SK-N-SH (cell line): ENCODE results near the gene NTHL1. TPM values are rescaled to one million over a fixed set of nuclear protein-coding genes. Genes with fewer than 3 reads are reported as not detected.

Source experiments
- CTCF ChIA-PET: fragments of 300-600, 350-600 bp; formaldehyde crosslinking; extraction: SDS; loops from one replicate; lab custom pipeline; 2021; lab: Yijun Ruan, JAX
- POLR2A ChIA-PET: fragments of 350-600 bp; sonication (Branson Sonifier 250); formaldehyde crosslinking; extraction: SDS; loops from one replicate; lab custom pipeline; 2020; ENCODE audit warnings: antibody characterized with exemption, inconsistent platforms; lab: Yijun Ruan, JAX
- DNase-seq: peaks from one replicate; pipeline ENCODE4 v3.0.0; 2012
- H2AFZ ChIP-seq: fragments of 200-600 bp; sonication (generic); 2 replicates; pipeline ENCODE4 v1.8.1; 2016; ENCODE audit warnings: antibody characterized with exemption, mild to moderate bottlenecking, low read depth
- H3F3A ChIP-seq: fragments of 200-600 bp; sonication (generic); replicated peaks from 2 replicates; pipeline ENCODE3; 2016; ENCODE audit warnings: antibody characterized with exemption, mild to moderate bottlenecking; ENCODE audit not compliant: insufficient read depth
- H3K27ac ChIP-seq, 2 experiments: fragments of 200-500 bp in 1 of 2; fragments of 200-600 bp in 1 of 2; sonication (Bioruptor generic) in 1 of 2; sonication (generic), shearing (Covaris generic) in 1 of 2; 2 replicates each; pipeline versions ENCODE4 v1.5.1 to v1.6.1; 2014 to 2016; ENCODE audit warnings: low read depth in 2 of 2, inconsistent platforms in 1 of 2, low read length in 1 of 2, mild to moderate bottlenecking in 1 of 2, mixed read lengths in 1 of 2
- H3K27me3 ChIP-seq: fragments of 200-600 bp; sonication (generic), shearing (Covaris generic); 2 replicates; pipeline ENCODE4 v1.6.1; 2016; ENCODE audit warnings: mixed run types; ENCODE audit not compliant: insufficient read depth
- H3K36me3 ChIP-seq, 2 experiments: fragments of 200-500 bp in 1 of 2; fragments of 200-600 bp in 1 of 2; sonication (Bioruptor generic) in 1 of 2; sonication (generic) in 1 of 2; replicated peaks in 1 of 2; 2 replicates each; pipeline versions ENCODE3 to v1.5.1; 2014 to 2016; ENCODE audit warnings: low read length in 1 of 2, mild to moderate bottlenecking in 1 of 2; ENCODE audit not compliant: insufficient read depth in 2 of 2, control insufficient read depth in 1 of 2
- H3K4me1 ChIP-seq, 2 experiments: fragments of 200-500 bp in 1 of 2; fragments of 200-600 bp in 1 of 2; sonication (Bioruptor generic) in 1 of 2; sonication (generic), shearing (Covaris generic) in 1 of 2; 2 replicates each; pipeline versions ENCODE4 v1.5.1 to v1.6.1; 2014 to 2016; ENCODE audit warnings: low read depth in 1 of 2, low read length in 1 of 2, mixed run types in 1 of 2; ENCODE audit not compliant: insufficient read depth in 2 of 2, control insufficient read depth in 1 of 2
- H3K4me2 ChIP-seq: fragments of 200-600 bp; sonication (generic), shearing (Covaris generic); 2 replicates; pipeline ENCODE4 v1.6.1; 2017; ENCODE audit warnings: mixed run types
- H3K4me3 ChIP-seq, 2 experiments: fragments of 200-500 bp in 1 of 2; fragments of 200-600 bp in 1 of 2; sonication (Bioruptor generic) in 1 of 2; sonication (generic), shearing (Covaris generic) in 1 of 2; 2 replicates each; pipeline versions ENCODE4 v1.5.1 to v1.8.1; 2014 to 2016; ENCODE audit warnings: low read depth in 2 of 2, inconsistent platforms in 1 of 2, low read length in 1 of 2, mild to moderate bottlenecking in 1 of 2, mixed read lengths in 1 of 2, moderate library complexity in 1 of 2
- H3K79me2 ChIP-seq: fragments of 200-600 bp; sonication (generic); 2 replicates; pipeline ENCODE4 v1.8.1; 2017; ENCODE audit warnings: mild to moderate bottlenecking; ENCODE audit not compliant: insufficient read depth
- H3K9ac ChIP-seq: fragments of 200-600 bp; sonication (generic); 2 replicates; pipeline ENCODE4 v1.6.1; 2017; ENCODE audit warnings: mixed run types
- H3K9me2 ChIP-seq: fragments of 200-600 bp; sonication (generic); 2 replicates; pipeline ENCODE4 v1.6.1; 2017; ENCODE audit warnings: mixed run types
- H3K9me3 ChIP-seq: fragments of 200-600 bp; sonication (generic); 2 replicates; pipeline ENCODE4 v1.6.1; 2017; ENCODE audit warnings: mixed run types, mild to moderate bottlenecking, moderate library complexity
- H4K20me1 ChIP-seq: fragments of 200-600 bp; sonication (generic); 2 replicates; pipeline ENCODE4 v1.6.1; 2017; ENCODE audit warnings: mild to moderate bottlenecking, mixed run types; ENCODE audit not compliant: insufficient read depth
- CHD2 ChIP-seq: fragments of 150-350 bp; IDR thresholded peaks from 2 replicates; pipeline ENCODE4 v1.6.1; 2018; ENCODE audit warnings: low read length; ENCODE audit not compliant: partially characterized antibody
- FOSL2 ChIP-seq: IDR thresholded peaks from 2 replicates; pipeline ENCODE4 v1.4.0; 2012; ENCODE audit warnings: low read depth, mild to moderate bottlenecking, moderate library complexity, borderline replicate concordance
- FOXM1 ChIP-seq: IDR thresholded peaks from 2 replicates; pipeline ENCODE4 v1.4.0; 2012; ENCODE audit warnings: low read depth, mild to moderate bottlenecking
- GABPA ChIP-seq: IDR thresholded peaks from 2 replicates; pipeline ENCODE4 v1.4.0; 2012; ENCODE audit warnings: low read depth, mild to moderate bottlenecking
- GATA2 ChIP-seq: sonication (generic); formaldehyde crosslinking; IDR thresholded peaks from 2 replicates; pipeline ENCODE4 v1.5.0; 2020; ENCODE audit warnings: mild to moderate bottlenecking, missing genetic modification reagents
- JUND ChIP-seq: IDR thresholded peaks from 2 replicates; pipeline ENCODE4 v1.4.0; 2012
- MEF2A ChIP-seq: IDR thresholded peaks from 2 replicates; pipeline ENCODE4 v1.4.0; 2012; ENCODE audit warnings: low read depth, borderline replicate concordance
- MXI1 ChIP-seq: IDR thresholded peaks from 2 replicates; pipeline ENCODE4 v1.6.1; 2012; ENCODE audit warnings: mild to moderate bottlenecking, low read depth, low read length, improper control_type of control experiment
- NFIC ChIP-seq: IDR thresholded peaks from 2 replicates; pipeline ENCODE4 v1.4.0; 2012; ENCODE audit warnings: borderline replicate concordance
- RCOR1 ChIP-seq: fragments of 150-350 bp; IDR thresholded peaks from 2 replicates; pipeline ENCODE4 v1.6.1; 2017; ENCODE audit warnings: antibody characterized with exemption, low read length
- RXRA ChIP-seq: IDR thresholded peaks from 2 replicates; pipeline ENCODE4 v1.4.0; 2012; ENCODE audit warnings: low read depth, mild to moderate bottlenecking, borderline replicate concordance
- SMC3 ChIP-seq: IDR thresholded peaks from 2 replicates; pipeline ENCODE4 v1.6.1; 2012; ENCODE audit warnings: low read depth, low read length, improper control_type of control experiment
- TAF1 ChIP-seq: IDR thresholded peaks from 2 replicates; pipeline ENCODE4 v1.6.1; 2012; ENCODE audit warnings: low read depth, mild to moderate bottlenecking, low read length, moderate library complexity, borderline replicate concordance
- TCF12 ChIP-seq: IDR thresholded peaks from 2 replicates; pipeline ENCODE4 v1.4.0; 2012
- WGBS: methylation state at CpG from one replicate; pipeline ENCODE4 v1.1.6; 2017; ENCODE audit warnings: low lambda C conversion rate; 5-methylcytosine and 5-hydroxymethylcytosine counted together
- polyA plus RNA-seq, 3 experiments: library from polyadenylated mRNA; depleted of rRNA; stranded (reverse); fragments of >200 nt; gene quantifications; 2 replicates each; pipeline ENCODE4 v1.2.3, GENCODE V29; 2012
- TF ChIP-seq, protein P1 (sequence below): fragments of 200-600 bp; sonication (generic); IDR thresholded peaks from 2 replicates; pipeline ENCODE4 v1.6.1; 2017; ENCODE audit warnings: antibody characterized with exemption, mild to moderate bottlenecking, moderate library complexity
- TF ChIP-seq, protein P2 (sequence below): IDR thresholded peaks from 2 replicates; pipeline ENCODE4 v1.4.0; 2012; ENCODE audit warnings: low read depth, borderline replicate concordance
- TF ChIP-seq, protein P3 (sequence below): IDR thresholded peaks from 2 replicates; pipeline ENCODE4 v1.4.0; 2012; ENCODE audit warnings: low read depth, borderline replicate concordance
- TF ChIP-seq, protein P4 (sequence below): IDR thresholded peaks from 2 replicates; pipeline ENCODE4 v1.6.1; 2012; ENCODE audit warnings: mild to moderate bottlenecking, low read depth, low read length, moderate library complexity

NTHL1 gene
- polyA plus RNA-seq, 1 of the 3 experiments (the other 2 are of a cell fraction), result 77.3 TPM

DNA sequence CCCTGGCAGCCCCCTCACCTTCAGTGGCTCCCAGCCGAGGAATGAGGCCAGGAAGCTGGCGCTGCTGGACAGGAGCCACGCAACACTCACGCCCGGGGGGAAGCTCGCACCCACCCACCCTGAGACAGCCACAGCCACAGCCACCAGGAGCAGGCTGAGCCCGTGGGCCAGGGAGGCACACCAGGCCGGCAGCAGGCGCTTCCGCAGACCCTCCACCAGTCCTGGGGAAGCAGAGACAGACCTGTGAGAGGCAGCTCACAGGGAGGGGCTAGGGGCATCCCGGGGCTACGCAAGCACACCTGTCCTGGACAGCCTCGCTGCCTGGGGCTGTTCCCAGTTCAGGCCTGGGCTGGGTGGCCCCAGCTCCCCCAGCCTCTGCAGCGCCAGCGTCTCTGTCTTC is 46.2 kb upstream of the NTHL1 start:
- no peak overlapping the region for H3K27ac ChIP-seq
- CTCF ChIA-PET, result interaction anchor here (0.9 kb wide), 1 partner anchor 14 kb away, joined by 3 read pairs; no protein-coding TSS in a partner anchor
- POLR2A ChIA-PET, result no interaction called here
- no peak overlapping the region for H3K4me2 ChIP-seq
- H3K27me3 ChIP-seq, result no peaks in the 10 kb centered on the region
- no peaks in the 10 kb centered on the region for H3K9me3 ChIP-seq
- DNase-seq, result no peak
- H4K20me1 ChIP-seq, result peaks cover 9% of the 10 kb centered on the region; the same call in 1 of the 2 replicates
- H2AFZ ChIP-seq, result no peak overlapping the region
- H3K4me3 ChIP-seq, result no peak overlapping the region
- no peaks in the 10 kb centered on the region for H3K4me1 ChIP-seq
- WGBS, result 80% methylated on average over 1 of the region's 15 CpGs
- H3K79me2 ChIP-seq, result no peaks in the 10 kb centered on the region
- peaks cover 18% of the 10 kb centered on the region for H3F3A ChIP-seq
- no peaks in the 10 kb centered on the region for H3K9me2 ChIP-seq
- peaks cover 11 to 70% of the 10 kb centered on the region in 2 experiments for H3K36me3 ChIP-seq
- H3K9ac ChIP-seq, result no peak overlapping the region
- TF ChIP-seq MEF2A, result no peak
- TF ChIP-seq SMC3, result no peak
- TF ChIP-seq, protein P1, sequence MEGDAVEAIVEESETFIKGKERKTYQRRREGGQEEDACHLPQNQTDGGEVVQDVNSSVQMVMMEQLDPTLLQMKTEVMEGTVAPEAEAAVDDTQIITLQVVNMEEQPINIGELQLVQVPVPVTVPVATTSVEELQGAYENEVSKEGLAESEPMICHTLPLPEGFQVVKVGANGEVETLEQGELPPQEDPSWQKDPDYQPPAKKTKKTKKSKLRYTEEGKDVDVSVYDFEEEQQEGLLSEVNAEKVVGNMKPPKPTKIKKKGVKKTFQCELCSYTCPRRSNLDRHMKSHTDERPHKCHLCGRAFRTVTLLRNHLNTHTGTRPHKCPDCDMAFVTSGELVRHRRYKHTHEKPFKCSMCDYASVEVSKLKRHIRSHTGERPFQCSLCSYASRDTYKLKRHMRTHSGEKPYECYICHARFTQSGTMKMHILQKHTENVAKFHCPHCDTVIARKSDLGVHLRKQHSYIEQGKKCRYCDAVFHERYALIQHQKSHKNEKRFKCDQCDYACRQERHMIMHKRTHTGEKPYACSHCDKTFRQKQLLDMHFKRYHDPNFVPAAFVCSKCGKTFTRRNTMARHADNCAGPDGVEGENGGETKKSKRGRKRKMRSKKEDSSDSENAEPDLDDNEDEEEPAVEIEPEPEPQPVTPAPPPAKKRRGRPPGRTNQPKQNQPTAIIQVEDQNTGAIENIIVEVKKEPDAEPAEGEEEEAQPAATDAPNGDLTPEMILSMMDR, result no peak
- no peak for TF ChIP-seq FOXM1
- TF ChIP-seq, protein P2, sequence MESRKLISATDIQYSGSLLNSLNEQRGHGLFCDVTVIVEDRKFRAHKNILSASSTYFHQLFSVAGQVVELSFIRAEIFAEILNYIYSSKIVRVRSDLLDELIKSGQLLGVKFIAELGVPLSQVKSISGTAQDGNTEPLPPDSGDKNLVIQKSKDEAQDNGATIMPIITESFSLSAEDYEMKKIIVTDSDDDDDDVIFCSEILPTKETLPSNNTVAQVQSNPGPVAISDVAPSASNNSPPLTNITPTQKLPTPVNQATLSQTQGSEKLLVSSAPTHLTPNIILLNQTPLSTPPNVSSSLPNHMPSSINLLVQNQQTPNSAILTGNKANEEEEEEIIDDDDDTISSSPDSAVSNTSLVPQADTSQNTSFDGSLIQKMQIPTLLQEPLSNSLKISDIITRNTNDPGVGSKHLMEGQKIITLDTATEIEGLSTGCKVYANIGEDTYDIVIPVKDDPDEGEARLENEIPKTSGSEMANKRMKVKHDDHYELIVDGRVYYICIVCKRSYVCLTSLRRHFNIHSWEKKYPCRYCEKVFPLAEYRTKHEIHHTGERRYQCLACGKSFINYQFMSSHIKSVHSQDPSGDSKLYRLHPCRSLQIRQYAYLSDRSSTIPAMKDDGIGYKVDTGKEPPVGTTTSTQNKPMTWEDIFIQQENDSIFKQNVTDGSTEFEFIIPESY, result no peak
- no peak for TF ChIP-seq NFIC
- no peak for TF ChIP-seq RXRA
- TF ChIP-seq GABPA, result no peak

DNA sequence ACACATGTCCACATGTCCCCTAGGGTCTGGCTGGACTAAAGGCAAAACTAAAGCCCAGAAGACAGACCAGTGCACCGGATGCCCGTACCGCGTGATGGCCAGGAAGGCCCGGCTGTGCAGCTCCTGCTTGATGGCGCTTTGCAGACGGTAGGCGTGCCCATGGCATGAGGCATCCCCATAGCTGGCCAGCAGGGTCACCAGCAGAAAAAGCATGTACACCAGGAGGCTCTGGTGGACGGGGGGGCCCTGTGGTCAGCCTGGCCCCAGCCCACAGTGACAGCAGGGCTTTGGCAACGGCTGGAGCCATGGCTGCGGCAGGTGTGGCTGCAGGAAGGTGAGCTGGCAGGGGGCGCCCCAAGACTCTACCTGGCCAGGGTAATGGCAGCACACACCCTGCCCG is 45.2 kb upstream of the NTHL1 start:
- H3K4me1 ChIP-seq, result no peaks in the 10 kb centered on the region; a peak in 1 of 4 replicates
- no peak overlapping the region for H3K9ac ChIP-seq
- WGBS, result 98% methylated on average over 11 of the region's 13 CpGs
- H3K9me3 ChIP-seq, result no peaks in the 10 kb centered on the region
- no peak overlapping the region for H3K4me2 ChIP-seq
- no peak for TF ChIP-seq TAF1
- TF ChIP-seq MXI1, result no peak
- TF ChIP-seq JUND, result no peak
- TF ChIP-seq CHD2, result no peak
- no peak for TF ChIP-seq FOSL2
- no peak for TF ChIP-seq RCOR1
- no peak for TF ChIP-seq GATA2
- TF ChIP-seq, protein P3, sequence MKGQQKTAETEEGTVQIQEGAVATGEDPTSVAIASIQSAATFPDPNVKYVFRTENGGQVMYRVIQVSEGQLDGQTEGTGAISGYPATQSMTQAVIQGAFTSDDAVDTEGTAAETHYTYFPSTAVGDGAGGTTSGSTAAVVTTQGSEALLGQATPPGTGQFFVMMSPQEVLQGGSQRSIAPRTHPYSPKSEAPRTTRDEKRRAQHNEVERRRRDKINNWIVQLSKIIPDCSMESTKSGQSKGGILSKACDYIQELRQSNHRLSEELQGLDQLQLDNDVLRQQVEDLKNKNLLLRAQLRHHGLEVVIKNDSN, result no peak
- TF ChIP-seq, protein P4, sequence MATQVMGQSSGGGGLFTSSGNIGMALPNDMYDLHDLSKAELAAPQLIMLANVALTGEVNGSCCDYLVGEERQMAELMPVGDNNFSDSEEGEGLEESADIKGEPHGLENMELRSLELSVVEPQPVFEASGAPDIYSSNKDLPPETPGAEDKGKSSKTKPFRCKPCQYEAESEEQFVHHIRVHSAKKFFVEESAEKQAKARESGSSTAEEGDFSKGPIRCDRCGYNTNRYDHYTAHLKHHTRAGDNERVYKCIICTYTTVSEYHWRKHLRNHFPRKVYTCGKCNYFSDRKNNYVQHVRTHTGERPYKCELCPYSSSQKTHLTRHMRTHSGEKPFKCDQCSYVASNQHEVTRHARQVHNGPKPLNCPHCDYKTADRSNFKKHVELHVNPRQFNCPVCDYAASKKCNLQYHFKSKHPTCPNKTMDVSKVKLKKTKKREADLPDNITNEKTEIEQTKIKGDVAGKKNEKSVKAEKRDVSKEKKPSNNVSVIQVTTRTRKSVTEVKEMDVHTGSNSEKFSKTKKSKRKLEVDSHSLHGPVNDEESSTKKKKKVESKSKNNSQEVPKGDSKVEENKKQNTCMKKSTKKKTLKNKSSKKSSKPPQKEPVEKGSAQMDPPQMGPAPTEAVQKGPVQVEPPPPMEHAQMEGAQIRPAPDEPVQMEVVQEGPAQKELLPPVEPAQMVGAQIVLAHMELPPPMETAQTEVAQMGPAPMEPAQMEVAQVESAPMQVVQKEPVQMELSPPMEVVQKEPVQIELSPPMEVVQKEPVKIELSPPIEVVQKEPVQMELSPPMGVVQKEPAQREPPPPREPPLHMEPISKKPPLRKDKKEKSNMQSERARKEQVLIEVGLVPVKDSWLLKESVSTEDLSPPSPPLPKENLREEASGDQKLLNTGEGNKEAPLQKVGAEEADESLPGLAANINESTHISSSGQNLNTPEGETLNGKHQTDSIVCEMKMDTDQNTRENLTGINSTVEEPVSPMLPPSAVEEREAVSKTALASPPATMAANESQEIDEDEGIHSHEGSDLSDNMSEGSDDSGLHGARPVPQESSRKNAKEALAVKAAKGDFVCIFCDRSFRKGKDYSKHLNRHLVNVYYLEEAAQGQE, result no peak
- TF ChIP-seq TCF12, result no peak
- H3K27me3 ChIP-seq, result no peaks in the 10 kb centered on the region
- H3K36me3 ChIP-seq, result peaks cover 11 to 78% of the 10 kb centered on the region in 2 experiments
- DNase-seq, result no peak
- no peaks in the 10 kb centered on the region for H3K79me2 ChIP-seq
- H3K9me2 ChIP-seq, result no peaks in the 10 kb centered on the region
- ChIA-PET POLR2A (interaction anchor here (1.6 kb wide), 1 partner anchor 34 kb away, joined by 4 read pairs; no protein-coding TSS in a partner anchor), CTCF (interaction anchor here (0.7 to 2.0 kb wide), 5 partner anchors 14 to 70 kb away, joined by 3 to 9 read pairs (median 3); no protein-coding TSS in a partner anchor)
- no peak overlapping the region for H3K4me3 ChIP-seq
- H3K27ac ChIP-seq, result no peak overlapping the region
- H4K20me1 ChIP-seq, result peaks cover 12% of the 10 kb centered on the region; the same call in 1 of the 2 replicates
- no peak overlapping the region for H2AFZ ChIP-seq
- H3F3A ChIP-seq, result peaks cover 21% of the 10 kb centered on the region
